AG08396 (cell line): Measurements from ENCODE around the gene CSF1R.
A peak's percentile ranks its signal among the peaks of the same experiment; 100 is the strongest.

Experiments
- DNase-seq: peaks from one replicate; pipeline ENCODE4 v3.0.0; 2012; ENCODE audit warnings: low spot score, mixed read lengths

Gene CSF1R

GRCh38 chr5:150069672-150070627, 16.4 kb downstream of the CSF1R start:
- DNase-seq, result no peak

- no peak for DNase-seq
Observed at GRCh38 chr5:150068961-150069645, 17.3 kb downstream of the CSF1R start.

- DNase-seq, result no peak
Observed at GRCh38 chr5:150068472-150068871, 17.9 kb downstream of the CSF1R start.

GRCh38 chr5:150068071-150068470, 18.3 kb downstream of the CSF1R start:
- no peak for DNase-seq

GRCh38 chr5:150067405-150067960, 18.9 kb downstream of the CSF1R start:
- no peak for DNase-seq

- peak; percentile 78 for DNase-seq
Observed at GRCh38 chr5:150066901-150067396, 19.4 kb downstream of the CSF1R start.

- no peak for DNase-seq
Observed at GRCh38 chr5:150066436-150066835, 19.9 kb downstream of the CSF1R start.

GRCh38 chr5:150065886-150066285, 20.5 kb downstream of the CSF1R start:
- DNase-seq, result no peak

GRCh38 chr5:150065346-150065745, 21.0 kb downstream of the CSF1R start:
- DNase-seq, result peak; percentile 75

GRCh38 chr5:150064681-150065220, 21.6 kb downstream of the CSF1R start:
- no peak for DNase-seq

GRCh38 chr5:150063638-150064037, 22.7 kb downstream of the CSF1R start:
- DNase-seq, result no peak

- no peak for DNase-seq
Observed at GRCh38 chr5:150062216-150062922, 24.0 kb downstream of the CSF1R start.

- no peak for DNase-seq
Observed at GRCh38 chr5:150061538-150061995, 24.8 kb downstream of the CSF1R start.

- no peak for DNase-seq
Observed at GRCh38 chr5:150060471-150060870, 25.9 kb downstream of the CSF1R start.

- no peak for DNase-seq
Observed at GRCh38 chr5:150059623-150060022, 26.7 kb downstream of the CSF1R start.

- DNase-seq, result peak; percentile 74
Observed at GRCh38 chr5:150058480-150059126, 27.8 kb downstream of the CSF1R start.

- DNase-seq, result no peak
Observed at GRCh38 chr5:150057996-150058395, 28.4 kb downstream of the CSF1R start.

- no peak for DNase-seq
Observed at GRCh38 chr5:150057511-150057910, 28.8 kb downstream of the CSF1R start.

- no peak for DNase-seq
Observed at GRCh38 chr5:150057052-150057451, 29.3 kb downstream of the CSF1R start.

GRCh38 chr5:150056075-150056443, 30.3 kb downstream of the CSF1R start:
- DNase-seq, result no peak
